ELR (cell line): ENCODE results near the gene PLBD2.

Experiments used
- DNase-seq: peaks from one replicate; pipeline ENCODE4 v3.0.0-alpha.2; 2015; ENCODE audit warnings: low read depth

Gene PLBD2

GRCh38 chr12:113420996-113421595 is 62.7 kb downstream of the PLBD2 start:
- DNase-seq, result no peak

- peak; percentile 91 for DNase-seq
Measured at GRCh38 chr12:113422030-113422885, 63.9 kb downstream of the PLBD2 start, which contains the start of gene SDSL. Gene SDSL, plus strand, starts transcription at chr12:113422380. Its CDS starts 5,603 bp downstream, at chr12:113427983.

GRCh38 chr12:113422886-113423669 is 64.7 kb downstream of the PLBD2 start:
- no peak for DNase-seq

- DNase-seq, result no peak
Measured at GRCh38 chr12:113424456-113424855, 66.1 kb downstream of the PLBD2 start.

- peak; percentile 60 for DNase-seq
Measured at GRCh38 chr12:113424915-113425823, 66.8 kb downstream of the PLBD2 start.

- DNase-seq, result no peak
Measured at GRCh38 chr12:113425960-113426453, 67.6 kb downstream of the PLBD2 start.

- no peak for DNase-seq
Measured at GRCh38 chr12:113427882-113428281, 69.5 kb downstream of the PLBD2 start.

GRCh38 chr12:113428482-113428881 is 70.1 kb downstream of the PLBD2 start:
- DNase-seq, result no peak

GRCh38 chr12:113432986-113433385 is 74.6 kb downstream of the PLBD2 start:
- DNase-seq, result no peak

- DNase-seq, result no peak
Measured at GRCh38 chr12:113435367-113435766, 77.0 kb downstream of the PLBD2 start.

- DNase-seq, result no peak
Measured at GRCh38 chr12:113436586-113436985, 78.2 kb downstream of the PLBD2 start.

GRCh38 chr12:113436993-113437728 is 78.8 kb downstream of the PLBD2 start:
- DNase-seq, result no peak

- DNase-seq, result no peak
Measured at GRCh38 chr12:113437729-113438100, 79.3 kb downstream of the PLBD2 start.

GRCh38 chr12:113438523-113439300 is 80.3 kb downstream of the PLBD2 start:
- DNase-seq, result no peak

- no peak for DNase-seq
Measured at GRCh38 chr12:113439301-113439597, 80.9 kb downstream of the PLBD2 start.

- DNase-seq, result peak; percentile 66
Measured at GRCh38 chr12:113439606-113440030, 81.2 kb downstream of the PLBD2 start.

- no peak for DNase-seq
Measured at GRCh38 chr12:113440336-113440735, 81.9 kb downstream of the PLBD2 start.
